SK-N-SH (cell line): ENCODE data around the gene RAB6B. TPM values are rescaled to one million over a fixed set of nuclear protein-coding genes. Genes with fewer than 3 reads are reported as not detected.

Source experiments
- CTCF ChIA-PET: fragments of 300-600, 350-600 bp; formaldehyde crosslinking; extraction: SDS; loops from one replicate; lab custom pipeline; 2021; lab: Yijun Ruan, JAX
- POLR2A ChIA-PET: fragments of 350-600 bp; sonication (Branson Sonifier 250); formaldehyde crosslinking; extraction: SDS; loops from one replicate; lab custom pipeline; 2020; ENCODE audit warnings: antibody characterized with exemption, inconsistent platforms; lab: Yijun Ruan, JAX
- DNase-seq: peaks from one replicate; pipeline ENCODE4 v3.0.0; 2012
- H2AFZ ChIP-seq: fragments of 200-600 bp; sonication (generic); 2 replicates; pipeline ENCODE4 v1.8.1; 2016; ENCODE audit warnings: antibody characterized with exemption, mild to moderate bottlenecking, low read depth
- H3F3A ChIP-seq: fragments of 200-600 bp; sonication (generic); replicated peaks from 2 replicates; pipeline ENCODE3; 2016; ENCODE audit warnings: antibody characterized with exemption, mild to moderate bottlenecking; ENCODE audit not compliant: insufficient read depth
- H3K27ac ChIP-seq, 2 experiments: fragments of 200-500 bp in 1 of 2; fragments of 200-600 bp in 1 of 2; sonication (Bioruptor generic) in 1 of 2; sonication (generic), shearing (Covaris generic) in 1 of 2; 2 replicates each; pipeline versions ENCODE4 v1.5.1 to v1.6.1; 2014 to 2016; ENCODE audit warnings: low read depth in 2 of 2, inconsistent platforms in 1 of 2, low read length in 1 of 2, mild to moderate bottlenecking in 1 of 2, mixed read lengths in 1 of 2
- H3K27me3 ChIP-seq: fragments of 200-600 bp; sonication (generic), shearing (Covaris generic); 2 replicates; pipeline ENCODE4 v1.6.1; 2016; ENCODE audit warnings: mixed run types; ENCODE audit not compliant: insufficient read depth
- H3K36me3 ChIP-seq, 2 experiments: fragments of 200-500 bp in 1 of 2; fragments of 200-600 bp in 1 of 2; sonication (Bioruptor generic) in 1 of 2; sonication (generic) in 1 of 2; replicated peaks in 1 of 2; 2 replicates each; pipeline versions ENCODE3 to v1.5.1; 2014 to 2016; ENCODE audit warnings: low read length in 1 of 2, mild to moderate bottlenecking in 1 of 2; ENCODE audit not compliant: insufficient read depth in 2 of 2, control insufficient read depth in 1 of 2
- H3K4me1 ChIP-seq, 2 experiments: fragments of 200-500 bp in 1 of 2; fragments of 200-600 bp in 1 of 2; sonication (Bioruptor generic) in 1 of 2; sonication (generic), shearing (Covaris generic) in 1 of 2; 2 replicates each; pipeline versions ENCODE4 v1.5.1 to v1.6.1; 2014 to 2016; ENCODE audit warnings: low read depth in 1 of 2, low read length in 1 of 2, mixed run types in 1 of 2; ENCODE audit not compliant: insufficient read depth in 2 of 2, control insufficient read depth in 1 of 2
- H3K4me2 ChIP-seq: fragments of 200-600 bp; sonication (generic), shearing (Covaris generic); 2 replicates; pipeline ENCODE4 v1.6.1; 2017; ENCODE audit warnings: mixed run types
- H3K4me3 ChIP-seq, 2 experiments: fragments of 200-500 bp in 1 of 2; fragments of 200-600 bp in 1 of 2; sonication (Bioruptor generic) in 1 of 2; sonication (generic), shearing (Covaris generic) in 1 of 2; 2 replicates each; pipeline versions ENCODE4 v1.5.1 to v1.8.1; 2014 to 2016; ENCODE audit warnings: low read depth in 2 of 2, inconsistent platforms in 1 of 2, low read length in 1 of 2, mild to moderate bottlenecking in 1 of 2, mixed read lengths in 1 of 2, moderate library complexity in 1 of 2
- H3K79me2 ChIP-seq: fragments of 200-600 bp; sonication (generic); 2 replicates; pipeline ENCODE4 v1.8.1; 2017; ENCODE audit warnings: mild to moderate bottlenecking; ENCODE audit not compliant: insufficient read depth
- H3K9ac ChIP-seq: fragments of 200-600 bp; sonication (generic); 2 replicates; pipeline ENCODE4 v1.6.1; 2017; ENCODE audit warnings: mixed run types
- H3K9me2 ChIP-seq: fragments of 200-600 bp; sonication (generic); 2 replicates; pipeline ENCODE4 v1.6.1; 2017; ENCODE audit warnings: mixed run types
- H3K9me3 ChIP-seq: fragments of 200-600 bp; sonication (generic); 2 replicates; pipeline ENCODE4 v1.6.1; 2017; ENCODE audit warnings: mixed run types, mild to moderate bottlenecking, moderate library complexity
- H4K20me1 ChIP-seq: fragments of 200-600 bp; sonication (generic); 2 replicates; pipeline ENCODE4 v1.6.1; 2017; ENCODE audit warnings: mild to moderate bottlenecking, mixed run types; ENCODE audit not compliant: insufficient read depth
- CHD2 ChIP-seq: fragments of 150-350 bp; IDR thresholded peaks from 2 replicates; pipeline ENCODE4 v1.6.1; 2018; ENCODE audit warnings: low read length; ENCODE audit not compliant: partially characterized antibody
- FOXM1 ChIP-seq: IDR thresholded peaks from 2 replicates; pipeline ENCODE4 v1.4.0; 2012; ENCODE audit warnings: low read depth, mild to moderate bottlenecking
- NRF1 ChIP-seq: IDR thresholded peaks from 2 replicates; pipeline ENCODE4 v1.6.1; 2012; ENCODE audit warnings: low read depth, mild to moderate bottlenecking, low read length
- POLR2AphosphoS5 ChIP-seq: IDR thresholded peaks from 2 replicates; pipeline ENCODE4 v1.6.1; 2012; ENCODE audit warnings: low read depth, low read length
- SIN3A ChIP-seq: IDR thresholded peaks from 2 replicates; pipeline ENCODE4 v1.6.1; 2012; ENCODE audit warnings: low read depth, mild to moderate bottlenecking, low read length, moderate library complexity, borderline replicate concordance
- YY1 ChIP-seq: IDR thresholded peaks from 2 replicates; pipeline ENCODE4 v1.4.0; 2012; ENCODE audit warnings: low read depth, mild to moderate bottlenecking
- WGBS: methylation state at CpG from one replicate; pipeline ENCODE4 v1.1.6; 2017; ENCODE audit warnings: low lambda C conversion rate; 5-methylcytosine and 5-hydroxymethylcytosine counted together
- polyA plus RNA-seq, 3 experiments: library from polyadenylated mRNA; depleted of rRNA; stranded (reverse); fragments of >200 nt; gene quantifications; 2 replicates each; pipeline ENCODE4 v1.2.3, GENCODE V29; 2012

RAB6B gene
- polyA plus RNA-seq, 1 of the 3 experiments (the other 2 are of a cell fraction) = 9.3 TPM

DNA sequence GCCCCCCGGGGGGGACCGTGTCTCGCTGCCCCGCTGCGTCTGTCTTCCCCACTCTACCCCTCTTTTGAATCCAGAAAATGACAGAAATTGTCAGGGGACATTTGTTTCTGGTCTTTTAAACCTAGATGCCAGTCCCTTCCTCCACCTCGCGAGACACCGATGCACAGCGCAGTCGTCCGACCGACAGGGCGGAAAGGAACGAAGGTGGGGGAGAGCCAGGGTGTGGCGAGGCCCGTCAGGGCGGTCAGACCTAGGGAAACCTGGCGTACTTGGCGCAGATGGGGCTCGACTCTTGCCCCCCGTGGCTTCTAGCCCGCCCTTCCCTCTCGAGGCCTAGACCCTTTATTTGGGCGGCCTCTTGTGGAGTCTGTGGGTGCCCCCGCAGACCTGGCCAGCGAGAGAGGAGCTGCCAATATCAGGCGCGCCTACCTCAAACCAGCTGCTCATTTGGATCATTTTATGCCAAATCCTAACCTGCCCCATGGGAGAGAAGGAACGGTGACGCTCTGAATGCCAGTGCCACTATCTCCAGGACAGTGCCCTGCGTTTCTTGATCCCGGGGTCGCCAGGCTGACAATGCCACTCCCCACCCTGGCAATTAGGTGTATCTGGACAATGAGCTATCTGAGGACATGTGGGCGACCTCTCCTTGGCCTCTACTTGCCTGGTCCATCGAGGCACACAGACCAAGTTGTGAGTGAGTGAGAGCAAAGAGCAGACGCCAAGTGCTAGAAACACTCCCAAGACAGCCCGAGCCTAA is 500 bp upstream of the RAB6B start:
- Histone ChIP-seq H3K4me3 (peak overlapping the region; percentile 68 to 81), H3K9me3 (no peaks in the 10 kb centered on the region), H3K9ac (peak overlapping the region; percentile 31; the same call in 1 of the 2 replicates), H3F3A (no peaks in the 10 kb centered on the region), H3K36me3 (no peaks in the 10 kb centered on the region), H3K9me2 (no peaks in the 10 kb centered on the region), H3K27ac (peak overlapping the region in 1 of 2 experiments; percentile 34; a peak in 1 of 4 replicates), H3K4me2 (peak overlapping the region; percentile 97), H4K20me1 (no peaks in the 10 kb centered on the region), H2AFZ (peak overlapping the region; percentile 86), H3K4me1 (peaks cover 0 to 16% of the 10 kb centered on the region in 2 experiments; a peak in 1 of 4 replicates), H3K79me2 (no peaks in the 10 kb centered on the region), H3K27me3 (peaks cover 10% of the 10 kb centered on the region; the same call in 1 of the 2 replicates)
- TF ChIP-seq CHD2 (peak; percentile 66), SIN3A (no peak)
- WGBS = 33% methylated on average over 32 of the region's 37 CpGs
- POLR2A ChIA-PET = interaction anchor here (1.0 kb wide), 1 partner anchor 9 kb away, joined by 4 read pairs; no protein-coding TSS in a partner anchor
- DNase-seq = no peak
- CTCF ChIA-PET = interaction anchor here (0.6 to 1.3 kb wide), 3 partner anchors 10 to 1173 kb away, joined by 3 to 4 read pairs (median 3); no protein-coding TSS in a partner anchor

DNA sequence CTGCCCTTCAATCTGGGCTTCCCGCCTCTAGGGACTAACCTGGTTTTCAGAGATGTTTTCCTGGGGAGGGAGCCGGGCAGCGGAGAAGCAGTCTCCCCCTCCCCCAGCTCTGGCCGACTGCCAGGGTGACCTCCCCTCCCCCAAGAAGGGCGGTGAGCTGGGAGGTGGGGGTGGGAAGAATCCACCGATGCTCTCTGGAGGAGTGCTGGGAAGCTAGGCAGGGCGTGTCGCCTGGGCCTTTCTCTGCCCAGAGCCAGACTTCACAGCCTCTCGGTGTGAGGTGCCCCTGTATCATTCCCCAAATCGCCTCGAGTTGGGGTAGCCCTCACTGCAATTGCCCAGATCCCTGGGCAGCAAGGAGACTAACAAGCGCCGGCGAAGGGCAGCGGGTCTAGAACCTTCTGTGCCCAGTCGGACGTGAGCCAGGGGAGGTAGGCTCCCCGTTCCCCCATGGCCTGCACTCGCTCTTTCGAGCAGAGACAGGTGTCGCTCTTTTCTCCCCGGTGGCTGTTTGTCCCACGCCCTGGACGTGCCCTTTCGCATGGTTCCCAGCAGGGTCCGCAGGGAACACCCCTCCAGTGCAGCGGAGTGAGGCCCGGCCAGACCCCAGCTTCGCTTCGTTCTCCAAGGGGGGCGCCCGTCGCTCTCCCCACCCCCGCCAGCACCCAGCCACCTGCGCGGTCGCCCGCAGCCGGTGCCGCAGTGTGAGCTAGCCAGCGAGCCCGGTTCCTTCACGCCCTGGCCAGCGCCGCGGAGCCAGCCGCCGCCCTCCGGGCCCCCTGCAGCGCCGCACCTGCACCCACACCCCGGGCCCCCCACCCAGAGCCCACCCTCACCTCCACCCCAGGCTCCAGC is 1.1 kb downstream of the RAB6B start:
- Histone ChIP-seq H3K9ac (no peak overlapping the region), H3K4me1 (peaks cover 0 to 19% of the 10 kb centered on the region in 2 experiments; a peak in 1 of 4 replicates), H4K20me1 (no peaks in the 10 kb centered on the region), H3K36me3 (no peaks in the 10 kb centered on the region), H3F3A (no peaks in the 10 kb centered on the region), H2AFZ (no peak overlapping the region), H3K27me3 (peaks cover 10% of the 10 kb centered on the region; the same call in 1 of the 2 replicates), H3K4me2 (peak overlapping the region; percentile 97), H3K27ac (no peak overlapping the region; a peak in 1 of 4 replicates), H3K4me3 (peak overlapping the region; percentile 68 to 81), H3K79me2 (no peaks in the 10 kb centered on the region), H3K9me2 (no peaks in the 10 kb centered on the region), H3K9me3 (no peaks in the 10 kb centered on the region)
- ChIA-PET CTCF (interaction anchor here (1.0 to 2.2 kb wide), 10 partner anchors 10 to 317 kb away, joined by 3 to 9 read pairs (median 4); no protein-coding TSS in a partner anchor), POLR2A (no interaction called here)
- TF ChIP-seq CHD2 (peak; percentile 41), POLR2AphosphoS5 (no peak)
- WGBS = 24% methylated on average over 31 of the region's 52 CpGs
- DNase-seq = peak; percentile 76

DNA sequence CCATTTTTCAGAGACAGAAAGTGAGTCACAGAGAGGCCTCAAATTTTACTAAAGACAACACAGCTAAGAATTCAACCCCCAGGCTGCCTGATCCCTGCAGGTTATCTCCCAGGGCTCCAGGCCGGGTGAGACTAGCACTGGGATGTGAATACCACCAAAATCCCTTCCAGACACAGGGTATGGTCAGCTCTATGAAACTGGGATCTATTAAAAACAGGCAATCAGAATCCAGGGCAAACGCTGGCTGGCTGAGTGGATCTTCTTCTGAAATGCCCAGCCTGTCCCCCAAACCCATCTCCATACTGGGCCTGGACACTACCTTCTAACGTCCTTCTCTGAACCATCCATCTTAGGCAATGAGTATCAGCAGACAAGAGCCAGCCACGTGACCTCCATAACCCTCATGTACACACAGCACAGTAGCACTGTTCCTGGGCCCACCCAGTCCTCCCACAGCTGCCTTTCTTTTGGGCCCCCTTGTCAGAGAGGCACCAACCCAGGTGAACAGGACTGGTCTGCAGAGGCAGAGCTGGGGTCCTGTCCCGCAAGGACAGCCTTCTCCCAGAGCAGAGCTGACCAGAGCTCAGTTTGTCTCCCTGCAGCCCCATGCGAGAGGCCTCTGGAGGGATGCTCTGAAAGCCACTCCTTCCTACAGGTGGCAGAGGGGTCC is 1.9 kb downstream of the RAB6B start:
- TF ChIP-seq FOXM1 = no peak
- TF ChIP-seq YY1 = no peak
- TF ChIP-seq NRF1 = no peak

More for the DNA sequence above, 1.9 kb downstream of the RAB6B start:
- no peaks in the 10 kb centered on the region for H3K79me2 ChIP-seq
- no peak for DNase-seq
- H3K4me2 ChIP-seq = no peak overlapping the region
- no peak overlapping the region for H3K9ac ChIP-seq
- peaks cover 0 to 19% of the 10 kb centered on the region in 2 experiments; a peak in 1 of 4 replicates for H3K4me1 ChIP-seq
- WGBS = 82% methylated on average over 4 of the region's 6 CpGs
- POLR2A ChIA-PET = no interaction called here
- H2AFZ ChIP-seq = no peak overlapping the region
- no peaks in the 10 kb centered on the region for H3K9me3 ChIP-seq
- peaks cover 10% of the 10 kb centered on the region; the same call in 1 of the 2 replicates for H3K27me3 ChIP-seq
- H3K36me3 ChIP-seq = no peaks in the 10 kb centered on the region
- CTCF ChIA-PET = interaction anchor here (1.2 to 2.2 kb wide), 7 partner anchors 10 to 318 kb away, joined by 3 to 9 read pairs (median 4); no protein-coding TSS in a partner anchor
- no peaks in the 10 kb centered on the region for H3K9me2 ChIP-seq
- no peak overlapping the region for H3K27ac ChIP-seq
- H3F3A ChIP-seq = no peaks in the 10 kb centered on the region
- H4K20me1 ChIP-seq = no peaks in the 10 kb centered on the region
- H3K4me3 ChIP-seq = no peak overlapping the region
